A549 (cell line): ENCODE measurements around the gene CDH26. TPM values are rescaled to one million over a fixed set of nuclear protein-coding genes. Genes with fewer than 3 reads are reported as not detected.
A peak's percentile ranks its signal among the peaks of the same experiment; 100 is the strongest.

ENCODE experiments used
- ATAC-seq, 2 experiments: fragments of 200-7000 bp in 1 of 2; fragments of >200 bp in 1 of 2; cut with Nextera tagmentation in 1 of 2; cut with Tn5 transposase in 1 of 2; 3 replicates each; pipeline versions ENCODE4 v1.8.0 to v1.9.1; 2018 to 2020; ENCODE audit warnings: mild to moderate bottlenecking in 1 of 2, moderate library complexity in 1 of 2
- CTCF ChIA-PET: fragments of 300-600 bp; sonication (Branson Sonifier 250); formaldehyde crosslinking; extraction: SDS; loops from one replicate; lab custom pipeline; 2021; ENCODE audit warnings: antibody characterized with exemption, inconsistent platforms; lab: Yijun Ruan, JAX
- POLR2A ChIA-PET: fragments of 350-600 bp; formaldehyde crosslinking; extraction: SDS; loops from one replicate; lab custom pipeline; 2021; ENCODE audit warnings: antibody characterized with exemption, inconsistent platforms; lab: Yijun Ruan, JAX
- DNase-seq, 2 experiments: peaks; one replicate each; pipeline versions ENCODE4 v3.0.0 to v3.0.0-alpha.2; 2011 to 2016; ENCODE audit warnings: low read depth in 1 of 2, low spot score in 1 of 2
- FAIRE-seq: peaks from 2 replicates; lab custom pipeline; 2011; peaks lifted over from hg19 to GRCh38; lab: Jason Lieb, UNC
- H3K27ac ChIP-seq, 2 experiments: fragments of >200 bp; sonication (Bioruptor Twin); formaldehyde crosslinking; 3 replicates each; pipeline ENCODE4 v1.5.1; 2016 to 2017
- H3K4me1 ChIP-seq: fragments of >200 bp; sonication (Bioruptor Twin); formaldehyde crosslinking; 3 replicates; pipeline ENCODE4 v1.6.1; 2016
- H3K4me2 ChIP-seq: fragments of >200 bp; sonication (Bioruptor Twin); formaldehyde crosslinking; 3 replicates; pipeline ENCODE4 v1.6.1; 2016
- H3K4me3 ChIP-seq: fragments of >200 bp; sonication (Bioruptor Twin); formaldehyde crosslinking; 3 replicates; pipeline ENCODE4 v1.5.1; 2016
- H3K9me3 ChIP-seq: fragments of >200 bp; sonication (Bioruptor Twin); formaldehyde crosslinking; 3 replicates; pipeline ENCODE4 v1.6.1; 2016
- CBX8 ChIP-seq: fragments of 200-600 bp; sonication (generic); IDR thresholded peaks from 2 replicates; pipeline ENCODE4 v1.6.1; 2016
- CEBPB ChIP-seq, 2 experiments: fragments of >200 bp in 1 of 2; sonication (Bioruptor Twin) in 1 of 2; formaldehyde crosslinking in 1 of 2; IDR thresholded peaks; 2 replicates each; pipeline ENCODE4 v1.6.1; 2012 to 2016
- CHD2 ChIP-seq: fragments of 150-350 bp; IDR thresholded peaks from 2 replicates; pipeline ENCODE4 v1.6.1; 2014; ENCODE audit warnings: low read length; ENCODE audit not compliant: partially characterized antibody
- CHD4 ChIP-seq: fragments of 200-600 bp; sonication (generic); IDR thresholded peaks from 2 replicates; pipeline ENCODE4 v1.6.1; 2016; ENCODE audit warnings: antibody characterized with exemption, mild to moderate bottlenecking, borderline replicate concordance
- EHMT2 ChIP-seq: fragments of 200-600 bp; sonication (generic); IDR thresholded peaks from 2 replicates; pipeline ENCODE4 v1.6.1; 2016; ENCODE audit warnings: antibody characterized with exemption, low read depth, mild to moderate bottlenecking, moderate library complexity
- EP300 ChIP-seq, 2 experiments: fragments of >200 bp; sonication (Bioruptor Twin); formaldehyde crosslinking; IDR thresholded peaks; 2 replicates in 1 of 2; 3 replicates in 1 of 2; pipeline ENCODE4 v1.6.1; 2016 to 2017
- HDAC2 ChIP-seq: fragments of 200-600 bp; sonication (generic); IDR thresholded peaks from 2 replicates; pipeline ENCODE4 v1.6.1; 2016
- HEYL ChIP-seq: fragments of 250-450 bp; sonication (Bioruptor Pico); IDR thresholded peaks from 2 replicates; pipeline ENCODE4 v1.8.0; 2021; ENCODE audit warnings: mild to moderate bottlenecking, moderate library complexity
- HOXA7 ChIP-seq: fragments of 250-450 bp; sonication (Bioruptor Pico); IDR thresholded peaks from 2 replicates; pipeline ENCODE4 v1.5.0; 2020; ENCODE audit warnings: mild to moderate bottlenecking, moderate library complexity
- JUN ChIP-seq, 2 experiments: fragments of >200 bp; sonication (Bioruptor Twin); formaldehyde crosslinking; IDR thresholded peaks; 2 replicates in 1 of 2; 3 replicates in 1 of 2; pipeline ENCODE4 v1.6.1; 2016 to 2017
- KDM5A ChIP-seq: fragments of 200-600 bp; sonication (generic); IDR thresholded peaks from 2 replicates; pipeline ENCODE4 v1.6.1; 2016; ENCODE audit warnings: antibody characterized with exemption, mild to moderate bottlenecking
- MAFK ChIP-seq: fragments of 450-650 bp; IDR thresholded peaks from 2 replicates; pipeline ENCODE4 v1.6.1; 2014; ENCODE audit not compliant: partially characterized antibody
- MYC ChIP-seq: IDR thresholded peaks from 2 replicates; pipeline ENCODE4 v1.6.1; 2012; ENCODE audit warnings: mild to moderate bottlenecking, inconsistent platforms, low read length, improper control_type of control experiment, borderline replicate concordance
- RARB ChIP-seq: fragments of 250-450 bp; sonication (Bioruptor Pico); IDR thresholded peaks from 2 replicates; pipeline ENCODE4 v1.8.0; 2021; ENCODE audit warnings: mild to moderate bottlenecking, moderate library complexity
- RCOR1 ChIP-seq: fragments of 150-350 bp; IDR thresholded peaks from 2 replicates; pipeline ENCODE4 v1.6.1; 2014; ENCODE audit warnings: antibody characterized with exemption, low read length, low read depth
- SMC3 ChIP-seq: fragments of >200 bp; sonication (Bioruptor Twin); formaldehyde crosslinking; IDR thresholded peaks from 3 replicates; pipeline ENCODE4 v1.6.1; 2018; ENCODE audit warnings: inconsistent platforms
- SREBF2 ChIP-seq: fragments of 450-650 bp; IDR thresholded peaks from 2 replicates; pipeline ENCODE4 v1.6.1; 2014; ENCODE audit warnings: mild to moderate bottlenecking, moderate library complexity
- TFCP2L1 ChIP-seq: fragments of 250-450 bp; sonication (Bioruptor Pico); IDR thresholded peaks from 2 replicates; pipeline ENCODE4 v1.5.0; 2021; ENCODE audit warnings: mild to moderate bottlenecking
- TP53 ChIP-seq: fragments of 250-450 bp; sonication (Bioruptor Pico); IDR thresholded peaks from 2 replicates; pipeline ENCODE4 v1.5.0; 2021; ENCODE audit warnings: mild to moderate bottlenecking, moderate library complexity
- ZFP36 ChIP-seq: fragments of 450-650 bp; IDR thresholded peaks from 2 replicates; pipeline ENCODE4 v1.6.1; 2014; ENCODE audit warnings: borderline replicate concordance; ENCODE audit not compliant: partially characterized antibody
- ZSCAN20 ChIP-seq: fragments of 250-450 bp; sonication (Bioruptor Pico); IDR thresholded peaks from 2 replicates; pipeline ENCODE4 v1.8.0; 2022; ENCODE audit warnings: mild to moderate bottlenecking, moderate library complexity
- WGBS: methylation state at CpG from one replicate; pipeline ENCODE4 v1.1.6; 2017; ENCODE audit errors: missing lambda C conversion rate; 5-methylcytosine and 5-hydroxymethylcytosine counted together
- polyA plus RNA-seq, 4 experiments: library from polyadenylated mRNA; depleted of rRNA in 3 of 4; stranded (reverse); fragments of >200 nt; fragmentation: RNase III in 1 of 4; extraction: RNeasy Plus Mini Kit Qiagen cat#74134 plus additional on column Dnase treatment in 1 of 4; gene quantifications; 2 replicates in 3 of 4; 3 replicates in 1 of 4; pipeline ENCODE4 v1.2.3, GENCODE V29; 2011 to 2017
- TF ChIP-seq, protein P1 (sequence below): fragments of >200 bp; sonication (Bioruptor Twin); formaldehyde crosslinking; IDR thresholded peaks from 3 replicates; pipeline ENCODE4 v1.5.1; 2016
- TF ChIP-seq, protein P2 (sequence below): fragments of >200 bp; sonication (Bioruptor Twin); formaldehyde crosslinking; IDR thresholded peaks from 3 replicates; pipeline ENCODE4 v1.6.1; 2016

Gene CDH26
- polyA plus RNA-seq, 2 of the 4 experiments (the other 2 are of a cell fraction) = 0.27 to 0.57 TPM

DNA sequence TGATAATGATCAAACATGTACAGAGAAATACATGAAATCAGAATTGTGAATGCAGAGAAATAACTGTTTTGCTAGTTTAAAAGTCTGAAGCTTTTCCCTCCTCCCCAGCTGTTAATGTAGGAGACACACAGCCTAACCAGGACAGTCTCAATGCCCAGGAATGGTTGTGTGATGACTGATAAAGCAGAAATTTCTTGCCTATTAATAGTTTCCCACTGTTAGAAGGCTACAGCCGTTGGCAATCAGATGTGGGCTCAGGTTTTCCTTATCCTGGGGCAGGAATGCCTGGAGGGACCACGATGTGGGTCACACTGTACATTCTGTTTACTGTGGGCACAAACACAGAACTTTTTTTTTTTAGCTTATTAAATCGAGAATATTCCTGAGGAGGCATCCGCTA is 20.0 kb upstream of the CDH26 start:
- Histone ChIP-seq H3K27ac (no peak overlapping the region), H3K9me3 (peaks cover under 1% of the 10 kb centered on the region; the same call in 2 of the 3 replicates), H3K4me1 (peaks cover 26% of the 10 kb centered on the region), H3K4me2 (peak overlapping the region; percentile 90), H3K4me3 (no peak overlapping the region)
- ChIA-PET CTCF (interaction anchor here (0.6 to 1.3 kb wide), 5 partner anchors 11 to 225 kb away, joined by 3 to 5 read pairs (median 3); no protein-coding TSS in a partner anchor), POLR2A (no interaction called here)
- WGBS = 63% methylated on average over 4 of the region's 4 CpGs
- TF ChIP-seq ZFP36 = no peak
- no peak for TF ChIP-seq SMC3
- TF ChIP-seq TP53 = no peak
- no peak for TF ChIP-seq KDM5A
- no peak for TF ChIP-seq MYC
- TF ChIP-seq CHD2 = no peak
- no peak for TF ChIP-seq JUN (IDR thresholded peaks at IDR 0.05)
- FAIRE-seq (no peak), DNase-seq (no peak), ATAC-seq (no peak)

DNA sequence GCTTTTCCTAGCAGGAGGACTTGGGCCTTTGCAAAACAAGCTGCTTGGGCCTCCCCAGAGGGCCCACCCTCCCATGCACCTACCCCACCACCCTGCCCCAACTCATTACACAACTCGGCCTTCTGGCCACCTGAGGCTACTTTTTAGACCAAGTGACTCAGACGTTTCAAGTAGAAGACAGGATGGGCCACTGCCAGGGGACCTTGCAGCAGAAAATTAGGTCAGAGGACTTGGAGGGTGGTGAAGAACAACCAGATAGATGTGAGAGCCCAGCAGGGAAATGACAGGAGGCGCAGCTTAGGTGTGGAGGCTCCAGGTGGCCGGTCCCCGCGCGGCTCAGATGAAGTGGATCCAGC is 19.5 kb upstream of the CDH26 start:
- ATAC-seq (no peak), FAIRE-seq (no peak), DNase-seq (no peak)
- Histone ChIP-seq H3K4me2 (peak overlapping the region; percentile 90), H3K27ac (no peak overlapping the region), H3K9me3 (no peaks in the 10 kb centered on the region), H3K4me3 (no peak overlapping the region), H3K4me1 (peaks cover 24% of the 10 kb centered on the region)
- TF ChIP-seq HEYL (no peak), RARB (CRISPR knock-in tag) (no peak), ZSCAN20 (CRISPR knock-in tag) (no peak), CBX8 (no peak), RCOR1 (no peak), SREBF2 (no peak), TFCP2L1 (CRISPR knock-in tag) (no peak), MAFK (no peak), CHD4 (no peak), EHMT2 (no peak), EP300 (IDR thresholded peaks at IDR 0.05) (no peak), HDAC2 (no peak), CEBPB (IDR thresholded peaks at IDR 0.05) (no peak), HOXA7 (CRISPR knock-in tag) (no peak)
- TF ChIP-seq, protein P1, sequence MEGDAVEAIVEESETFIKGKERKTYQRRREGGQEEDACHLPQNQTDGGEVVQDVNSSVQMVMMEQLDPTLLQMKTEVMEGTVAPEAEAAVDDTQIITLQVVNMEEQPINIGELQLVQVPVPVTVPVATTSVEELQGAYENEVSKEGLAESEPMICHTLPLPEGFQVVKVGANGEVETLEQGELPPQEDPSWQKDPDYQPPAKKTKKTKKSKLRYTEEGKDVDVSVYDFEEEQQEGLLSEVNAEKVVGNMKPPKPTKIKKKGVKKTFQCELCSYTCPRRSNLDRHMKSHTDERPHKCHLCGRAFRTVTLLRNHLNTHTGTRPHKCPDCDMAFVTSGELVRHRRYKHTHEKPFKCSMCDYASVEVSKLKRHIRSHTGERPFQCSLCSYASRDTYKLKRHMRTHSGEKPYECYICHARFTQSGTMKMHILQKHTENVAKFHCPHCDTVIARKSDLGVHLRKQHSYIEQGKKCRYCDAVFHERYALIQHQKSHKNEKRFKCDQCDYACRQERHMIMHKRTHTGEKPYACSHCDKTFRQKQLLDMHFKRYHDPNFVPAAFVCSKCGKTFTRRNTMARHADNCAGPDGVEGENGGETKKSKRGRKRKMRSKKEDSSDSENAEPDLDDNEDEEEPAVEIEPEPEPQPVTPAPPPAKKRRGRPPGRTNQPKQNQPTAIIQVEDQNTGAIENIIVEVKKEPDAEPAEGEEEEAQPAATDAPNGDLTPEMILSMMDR = no peak
- TF ChIP-seq, protein P2, sequence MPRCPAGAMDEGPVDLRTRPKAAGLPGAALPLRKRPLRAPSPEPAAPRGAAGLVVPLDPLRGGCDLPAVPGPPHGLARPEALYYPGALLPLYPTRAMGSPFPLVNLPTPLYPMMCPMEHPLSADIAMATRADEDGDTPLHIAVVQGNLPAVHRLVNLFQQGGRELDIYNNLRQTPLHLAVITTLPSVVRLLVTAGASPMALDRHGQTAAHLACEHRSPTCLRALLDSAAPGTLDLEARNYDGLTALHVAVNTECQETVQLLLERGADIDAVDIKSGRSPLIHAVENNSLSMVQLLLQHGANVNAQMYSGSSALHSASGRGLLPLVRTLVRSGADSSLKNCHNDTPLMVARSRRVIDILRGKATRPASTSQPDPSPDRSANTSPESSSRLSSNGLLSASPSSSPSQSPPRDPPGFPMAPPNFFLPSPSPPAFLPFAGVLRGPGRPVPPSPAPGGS = no peak
- WGBS = 80% methylated on average over 7 of the region's 7 CpGs
- POLR2A ChIA-PET = no interaction called here
- CTCF ChIA-PET = interaction anchor here (0.6 to 3.0 kb wide), 6 partner anchors 11 to 226 kb away, joined by 3 to 15 read pairs (median 3); no protein-coding TSS in a partner anchor
